HG03066 (cell line): ENCODE results near the gene CD79B.
"Not testable (repeated sequence)": the region's sequence is repeated elsewhere in the genome, so short reads cannot be mapped to it uniquely, and the experiment has no call there.

Source experiments
- ATAC-seq: cut with Tn5 transposase; IDR thresholded peaks from one replicate; pipeline ENCODE4 v1.9.1; 2021; ENCODE audit warnings: low read depth; ENCODE audit not compliant: unreplicated experiment

The CD79B gene

DNA sequence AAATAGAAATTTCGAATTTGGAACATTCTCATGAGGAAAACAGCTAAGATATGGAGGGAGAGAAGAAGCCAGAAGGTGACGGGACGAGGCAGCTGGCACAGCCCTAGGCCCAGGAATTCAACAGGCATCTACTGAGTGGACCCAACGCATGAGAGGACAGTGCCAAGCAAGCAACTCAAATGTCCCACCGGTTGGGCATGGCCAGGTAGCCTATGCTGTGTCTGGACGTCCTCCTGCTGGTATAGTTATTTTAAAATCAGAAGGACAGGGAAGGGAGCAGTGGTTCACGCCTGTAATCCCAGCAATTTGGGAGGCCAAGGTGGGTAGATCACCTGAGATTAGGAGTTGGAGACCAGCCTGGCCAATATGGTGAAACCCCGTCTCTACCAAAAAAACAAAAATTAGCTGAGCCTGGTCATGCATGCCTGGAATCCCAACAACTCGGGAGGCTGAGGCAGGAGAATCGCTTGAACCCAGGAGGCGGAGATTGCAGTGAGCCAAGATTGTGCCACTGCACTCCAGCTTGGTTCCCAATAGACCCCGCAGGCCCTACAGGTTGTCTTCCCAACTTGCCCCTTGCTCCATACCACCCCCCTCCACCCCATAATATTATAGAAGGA is 15.5 kb downstream of the CD79B start:
- no peak for ATAC-seq

DNA sequence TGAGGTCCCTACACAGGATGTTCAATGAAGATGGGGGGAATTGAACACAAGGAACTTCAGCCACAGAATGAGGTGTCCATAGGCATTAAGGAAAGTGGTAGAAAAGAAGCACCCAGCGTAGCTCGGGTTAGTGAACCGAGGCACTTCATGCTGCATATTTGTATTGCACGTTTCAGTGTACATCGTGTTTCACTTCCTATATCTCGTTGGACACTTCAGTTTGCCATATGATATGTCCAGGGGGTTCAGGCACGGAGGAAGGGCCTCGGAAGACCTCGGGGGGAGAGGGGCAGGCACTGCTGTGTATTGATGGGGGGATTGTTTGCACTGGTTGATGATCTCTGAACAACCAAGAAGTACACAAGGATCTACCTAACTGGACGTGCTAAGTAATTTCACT is 16.4 kb downstream of the CD79B start:
- not testable (repeated sequence) for ATAC-seq

DNA sequence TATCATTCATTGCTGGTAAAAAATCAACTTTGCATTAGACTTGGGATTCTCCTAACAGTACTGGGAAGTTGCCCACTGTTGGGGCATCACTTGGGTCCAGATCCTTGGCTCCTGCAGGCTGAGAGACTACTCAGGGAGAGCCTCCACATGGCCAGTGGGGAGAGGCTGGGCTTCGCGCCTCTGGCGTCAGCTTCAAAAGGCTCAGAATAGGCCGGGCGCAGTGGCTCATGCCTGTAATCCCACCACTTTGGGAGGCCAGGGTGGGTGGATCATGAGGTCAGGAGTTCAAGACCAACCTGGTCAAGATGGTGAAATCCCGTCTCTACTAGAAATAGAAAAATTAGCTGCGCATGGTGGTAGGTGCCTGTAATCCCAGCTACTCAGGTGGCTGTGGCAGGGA is 17.7 kb downstream of the CD79B start:
- no peak for ATAC-seq

DNA sequence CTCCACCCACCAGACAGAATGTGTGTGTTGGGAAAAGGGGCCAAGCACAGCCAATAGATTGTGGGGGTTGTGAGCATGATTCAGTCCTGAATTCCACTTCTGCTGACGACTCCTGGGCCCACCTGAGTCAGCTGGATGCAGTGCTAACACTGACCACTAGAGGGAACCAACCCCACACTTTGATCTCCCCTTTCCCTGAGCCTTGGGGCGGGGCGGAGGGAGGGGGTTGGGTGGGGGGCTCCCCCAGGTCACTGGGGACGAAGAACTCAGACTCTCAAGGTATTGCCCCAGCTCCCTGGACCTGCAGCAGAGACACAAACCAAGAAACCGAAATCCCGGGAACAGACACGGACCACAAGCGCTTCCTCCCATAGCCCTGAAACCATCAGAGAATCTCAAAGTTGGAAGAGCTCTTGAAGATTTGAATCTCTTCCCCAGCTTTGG is 20.5 kb downstream of the CD79B start:
- no peak for ATAC-seq

DNA sequence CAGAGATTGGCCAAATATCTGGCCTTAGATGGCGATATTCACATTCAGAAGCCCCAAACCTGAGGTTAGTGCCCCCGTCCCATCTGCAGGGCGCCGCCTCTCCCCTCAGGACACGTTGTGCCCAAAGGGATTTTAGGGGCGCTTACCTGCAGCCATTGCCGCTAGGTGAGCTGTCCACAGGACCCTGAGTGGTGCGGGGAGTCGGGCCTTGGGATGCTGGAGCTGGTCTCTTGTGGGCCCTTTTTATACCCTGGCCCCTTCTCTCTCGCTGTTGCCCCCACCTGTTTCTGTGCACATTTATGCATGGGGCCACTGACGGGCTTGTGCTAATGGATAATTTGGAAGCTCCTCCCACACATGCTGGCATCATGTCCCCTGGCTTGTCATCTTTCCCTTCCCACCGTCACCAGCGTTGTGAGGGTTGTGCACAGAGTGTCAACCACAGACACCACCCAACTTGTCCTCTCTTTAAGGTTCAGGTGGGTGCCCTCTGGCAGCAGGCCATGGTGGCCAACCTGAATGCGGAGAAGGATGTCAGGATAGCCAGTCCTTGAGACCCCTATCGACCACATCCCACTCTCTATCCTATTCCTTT is 21.0 kb downstream of the CD79B start, which contains the start of gene CSHL1:
Gene CSHL1 (minus strand): TSS at position 218 of the 595 bp plus-strand sequence. CDS start 62 bp downstream, at position 156.
- no peak for ATAC-seq

DNA sequence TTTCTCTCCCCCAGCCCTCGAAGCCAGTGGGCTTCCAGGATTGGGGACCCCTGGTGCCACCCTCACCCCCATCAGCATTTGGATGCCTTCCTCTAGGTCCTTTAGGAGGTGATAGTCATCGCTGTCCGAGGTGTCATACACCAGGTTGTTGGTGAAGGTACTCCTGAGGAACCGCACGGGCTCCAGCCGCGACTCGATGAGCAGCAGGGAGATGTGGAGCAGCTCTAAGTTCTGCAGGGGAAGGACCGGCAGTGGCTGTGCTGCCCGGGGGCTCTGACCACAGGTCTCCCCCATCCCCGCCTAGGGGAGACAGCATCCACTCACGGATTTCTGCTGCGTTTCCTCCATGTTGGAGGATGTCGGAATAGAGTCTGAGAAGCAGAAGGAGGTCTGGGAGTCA is 22.0 kb downstream of the CD79B start:
- ATAC-seq: no peak

DNA sequence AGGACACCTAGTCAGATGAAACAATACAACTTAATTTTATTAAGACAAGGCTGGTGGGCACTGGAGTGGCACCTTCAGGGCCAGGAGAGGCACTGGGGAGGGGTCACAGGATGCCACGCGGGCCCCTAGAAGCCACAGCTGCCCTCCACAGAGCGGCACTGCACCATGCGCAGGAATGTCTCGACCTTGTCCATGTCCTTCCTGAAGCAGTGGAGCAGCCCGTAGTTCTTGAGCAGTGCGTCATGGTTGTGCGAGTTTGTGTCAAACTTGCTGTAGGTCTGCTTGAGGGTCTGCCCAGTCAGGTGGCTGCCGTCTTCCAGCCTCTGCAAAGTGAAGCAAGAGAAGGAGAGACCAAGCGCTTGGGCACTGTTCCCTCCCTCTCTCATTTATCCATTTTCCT is 22.5 kb downstream of the CD79B start:
- not testable (repeated sequence) for ATAC-seq

DNA sequence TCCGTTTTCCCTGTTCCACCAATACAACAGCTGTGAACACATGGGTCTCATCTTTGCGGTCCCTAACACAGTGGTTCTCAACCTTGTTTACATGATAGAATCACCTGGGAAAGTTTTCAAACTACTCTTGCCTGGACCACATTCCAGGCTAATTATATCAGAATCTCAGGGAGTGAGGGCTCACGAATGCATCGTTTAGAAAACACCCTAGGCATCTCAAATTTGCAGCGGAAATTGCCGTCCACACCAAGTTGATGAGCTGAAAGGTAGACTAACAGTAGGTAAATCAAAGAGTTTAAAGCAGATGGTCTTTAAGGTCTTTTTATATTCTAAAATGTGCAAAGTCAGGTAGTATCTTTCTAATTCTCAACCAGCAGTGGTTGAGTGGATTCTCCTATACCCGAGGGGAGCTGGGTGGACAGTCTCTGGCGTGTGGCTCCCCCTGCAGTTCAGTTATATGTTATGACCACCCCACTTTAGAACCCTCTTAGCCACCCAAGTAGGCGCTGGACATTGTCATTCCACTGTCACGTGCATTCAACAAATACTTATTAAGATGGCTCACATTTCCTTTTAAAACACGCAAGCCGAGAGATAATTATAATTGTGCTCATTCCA is 24.9 kb downstream of the CD79B start:
- not testable (repeated sequence) for ATAC-seq

DNA sequence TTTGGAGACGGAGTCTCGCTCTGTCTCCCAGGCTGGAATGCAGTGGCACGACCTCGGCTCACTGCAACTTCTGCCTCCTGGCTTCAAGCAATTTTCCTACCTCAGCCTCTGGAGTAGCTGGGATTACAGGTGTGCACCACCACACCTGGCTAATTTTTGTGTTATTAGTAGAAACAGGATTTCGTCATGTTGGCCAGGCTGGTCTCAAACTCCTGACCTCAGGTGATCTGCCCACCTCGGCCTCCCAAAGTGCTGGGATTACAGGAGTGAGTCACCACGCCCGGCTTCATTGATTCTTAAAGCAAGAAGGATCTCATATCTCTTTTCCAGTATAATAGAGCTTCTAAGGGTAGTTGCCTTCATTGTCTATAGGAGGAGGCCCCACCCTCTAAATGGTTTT is 27.3 kb downstream of the CD79B start:
- ATAC-seq: not testable (repeated sequence)

DNA sequence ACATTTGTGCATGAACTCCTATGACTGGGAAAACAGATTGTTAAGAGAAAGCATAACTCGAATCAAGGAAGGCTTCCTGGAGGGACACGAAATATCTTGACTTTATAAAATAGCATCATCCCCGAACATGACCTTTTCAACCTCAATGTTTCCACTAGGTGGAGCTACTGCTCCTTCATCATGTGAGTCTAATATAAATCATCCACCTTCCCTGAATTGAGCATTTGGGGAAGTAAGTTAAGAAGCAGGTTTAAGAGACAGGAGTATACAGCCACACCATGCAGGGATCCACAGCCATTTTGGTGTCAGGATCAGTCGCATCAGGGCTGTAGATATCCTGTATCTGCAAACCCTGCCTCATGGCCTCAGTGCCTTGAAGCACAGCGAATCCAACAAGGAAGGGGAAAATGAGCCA is 28.3 kb downstream of the CD79B start:
- ATAC-seq: not testable (repeated sequence)

DNA sequence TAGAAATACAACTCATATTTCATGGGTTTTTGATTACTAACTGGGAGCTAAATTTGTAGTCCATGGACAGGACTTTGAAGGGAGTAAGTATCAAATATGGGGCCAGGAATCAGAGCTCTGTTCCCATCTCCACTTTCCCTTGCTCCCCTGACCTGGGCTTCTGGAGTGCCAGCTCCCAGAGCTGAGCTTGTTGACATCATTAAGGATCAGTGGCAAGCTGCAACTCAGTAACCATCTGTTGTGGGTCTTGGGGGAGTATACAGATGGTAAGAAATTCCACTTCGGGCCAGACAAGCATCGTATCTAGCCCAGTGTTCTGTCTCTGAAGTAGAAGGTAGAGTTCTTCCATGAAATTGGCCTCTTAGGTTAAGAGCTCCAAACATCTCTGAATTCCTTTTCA is 30.2 kb downstream of the CD79B start:
- not testable (repeated sequence) for ATAC-seq

DNA sequence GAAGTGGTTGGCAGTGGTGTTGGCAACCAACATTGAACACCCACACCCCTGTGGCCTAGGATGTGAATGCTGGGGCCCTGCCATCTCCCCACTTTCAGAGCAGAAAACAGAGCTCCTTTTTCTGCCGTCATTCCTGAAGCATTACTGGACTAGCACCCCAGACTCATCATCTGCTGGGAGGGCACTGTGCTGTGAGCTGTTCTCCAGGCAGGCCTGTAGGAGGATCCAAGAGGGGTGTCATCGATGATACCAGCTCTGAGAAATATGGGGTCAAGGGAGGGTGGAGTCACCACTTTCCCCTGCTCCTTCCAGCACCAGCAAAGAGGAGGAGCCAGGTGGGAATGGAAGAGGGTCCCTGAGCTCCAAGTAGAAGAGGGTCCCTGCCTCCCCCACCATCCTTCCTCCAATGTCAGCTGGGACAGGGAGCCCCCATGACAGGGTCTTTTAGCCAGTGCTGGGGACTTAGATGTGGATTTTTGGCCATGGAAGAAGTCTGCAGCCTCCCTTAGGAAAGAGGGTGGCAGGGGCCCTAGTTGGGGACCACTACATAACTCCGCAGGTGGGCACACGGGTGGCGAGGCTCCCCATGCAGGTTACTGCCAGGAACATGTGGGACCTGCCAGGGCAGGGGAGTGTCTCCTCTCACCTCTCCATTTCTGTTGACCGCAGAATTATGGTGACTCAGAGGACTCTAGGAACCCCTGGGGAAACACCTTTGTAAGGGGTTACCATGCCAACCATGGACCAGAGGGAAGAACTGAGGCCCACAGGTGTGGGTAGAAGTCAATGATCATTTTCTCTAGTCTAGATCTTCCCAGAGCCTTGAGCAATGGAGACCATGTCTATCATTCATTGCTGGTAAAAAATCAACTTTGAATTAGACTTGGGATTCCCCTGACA is 33.0 kb downstream of the CD79B start:
- not testable (repeated sequence) for ATAC-seq

DNA sequence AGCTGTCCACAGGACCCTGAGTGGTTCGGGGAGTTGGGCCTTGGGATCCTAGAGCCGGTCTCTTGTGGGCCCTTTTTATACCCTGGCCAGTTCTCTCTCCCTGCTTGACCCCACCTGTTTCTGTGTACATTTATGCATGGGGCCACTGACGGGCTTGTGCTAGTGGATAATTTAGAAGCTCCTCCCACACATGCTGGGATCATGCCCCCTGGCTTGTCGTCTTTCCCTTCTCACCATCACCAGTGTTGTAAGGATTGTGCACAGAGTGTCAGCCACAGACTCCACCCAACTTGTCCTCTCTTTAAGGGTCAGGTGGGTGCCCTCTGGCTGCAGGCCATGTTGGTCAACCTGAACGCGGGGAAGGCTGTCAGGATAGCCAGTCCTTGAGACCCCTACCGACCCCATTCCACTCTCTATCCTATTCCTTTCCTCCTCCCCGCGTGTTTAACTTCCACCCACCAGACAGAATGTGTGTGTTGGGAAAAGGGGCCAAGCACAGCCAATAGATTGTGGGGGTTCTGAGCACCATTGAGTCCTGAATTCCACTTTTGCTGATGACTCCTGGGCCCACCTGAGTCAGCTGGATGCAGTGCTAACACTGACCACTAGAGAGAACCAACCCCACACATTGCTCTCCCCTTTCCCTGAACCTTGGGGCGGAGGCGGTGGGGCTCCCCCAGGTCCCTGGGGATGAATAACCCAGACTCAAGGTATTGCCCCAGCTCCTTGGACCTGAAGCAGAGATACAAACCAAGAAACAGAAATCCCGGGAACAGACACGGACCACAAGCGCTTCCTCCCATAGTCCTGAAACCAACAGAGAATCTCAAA is 35.4 kb downstream of the CD79B start, which contains the start of gene CSH1:
Gene CSH1 (minus strand): TSS at position 51 of the 831 bp plus-strand sequence. CDS start 63 bp downstream, outside the sequence.
- not testable (repeated sequence) for ATAC-seq

DNA sequence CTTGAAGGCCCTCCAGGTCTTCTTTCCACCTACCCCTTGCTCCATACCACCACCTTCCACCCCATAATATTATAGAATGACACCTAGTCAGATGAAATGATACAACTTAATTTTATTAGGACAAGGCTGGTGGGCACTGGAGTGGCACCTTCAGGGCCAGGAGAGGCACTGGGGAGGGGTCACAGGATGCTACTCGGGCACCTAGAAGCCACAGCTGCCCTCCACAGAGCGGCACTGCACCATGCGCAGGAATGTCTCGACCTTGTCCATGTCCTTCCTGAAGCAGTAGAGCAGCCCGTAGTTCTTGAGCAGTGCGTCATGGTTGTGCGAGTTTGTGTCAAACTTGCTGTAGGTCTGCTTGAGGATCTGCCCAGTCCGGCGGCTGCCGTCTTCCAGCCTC is 37.3 kb downstream of the CD79B start:
- not testable (repeated sequence) for ATAC-seq

DNA sequence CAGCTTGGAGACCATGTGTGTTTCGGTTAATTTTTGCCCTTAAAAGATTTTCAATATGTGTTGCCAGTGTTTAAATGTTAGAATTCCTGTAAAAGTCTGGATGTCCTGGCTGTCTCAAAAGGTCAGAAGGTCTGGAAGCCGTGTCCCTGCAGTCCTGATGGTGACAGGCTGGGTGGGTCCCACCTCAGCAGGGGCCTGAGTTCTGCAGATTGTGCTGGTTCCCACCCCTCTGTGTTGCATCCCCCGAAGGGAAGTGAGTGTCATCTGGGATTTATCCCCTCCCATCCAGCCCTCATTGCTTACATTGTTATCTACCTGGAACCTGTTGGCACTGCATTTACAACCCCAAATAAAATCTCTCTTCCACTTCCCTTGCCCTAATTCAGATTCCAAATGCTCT is 38.1 kb downstream of the CD79B start:
- not testable (repeated sequence) for ATAC-seq

DNA sequence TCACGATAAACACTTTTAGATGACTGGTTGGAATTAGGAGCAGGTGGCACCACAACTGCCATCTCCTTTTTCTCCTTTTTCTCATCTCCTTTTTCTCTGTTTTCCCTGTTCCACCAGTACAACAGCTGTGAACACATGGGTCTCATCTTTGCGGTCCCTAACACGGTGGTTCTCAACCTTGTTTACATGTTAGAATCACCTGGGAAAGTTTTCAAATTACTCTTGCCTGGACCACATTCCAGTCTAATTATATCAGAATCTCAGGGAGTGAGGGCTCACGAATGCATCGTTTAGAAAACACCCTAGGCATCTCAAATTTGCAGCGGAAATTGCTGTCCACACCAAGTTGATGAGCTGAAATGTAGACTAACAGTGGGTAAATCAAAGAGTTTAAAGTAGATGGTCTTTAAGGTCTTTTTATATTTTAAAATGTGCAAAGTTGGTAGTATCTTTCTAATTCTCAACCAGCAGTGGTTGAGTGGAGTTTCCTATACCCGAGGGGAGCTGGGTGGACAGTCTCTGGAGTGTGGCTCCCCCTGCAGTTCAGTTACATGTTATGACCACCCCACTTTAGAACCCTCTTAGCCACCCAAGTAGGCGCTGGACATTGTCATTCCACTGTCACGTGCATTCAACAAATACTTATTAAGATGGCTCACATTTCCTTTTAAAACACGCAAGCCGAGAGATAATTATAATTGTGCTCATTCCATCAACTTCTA is 39.7 kb downstream of the CD79B start:
- not testable (repeated sequence) for ATAC-seq

DNA sequence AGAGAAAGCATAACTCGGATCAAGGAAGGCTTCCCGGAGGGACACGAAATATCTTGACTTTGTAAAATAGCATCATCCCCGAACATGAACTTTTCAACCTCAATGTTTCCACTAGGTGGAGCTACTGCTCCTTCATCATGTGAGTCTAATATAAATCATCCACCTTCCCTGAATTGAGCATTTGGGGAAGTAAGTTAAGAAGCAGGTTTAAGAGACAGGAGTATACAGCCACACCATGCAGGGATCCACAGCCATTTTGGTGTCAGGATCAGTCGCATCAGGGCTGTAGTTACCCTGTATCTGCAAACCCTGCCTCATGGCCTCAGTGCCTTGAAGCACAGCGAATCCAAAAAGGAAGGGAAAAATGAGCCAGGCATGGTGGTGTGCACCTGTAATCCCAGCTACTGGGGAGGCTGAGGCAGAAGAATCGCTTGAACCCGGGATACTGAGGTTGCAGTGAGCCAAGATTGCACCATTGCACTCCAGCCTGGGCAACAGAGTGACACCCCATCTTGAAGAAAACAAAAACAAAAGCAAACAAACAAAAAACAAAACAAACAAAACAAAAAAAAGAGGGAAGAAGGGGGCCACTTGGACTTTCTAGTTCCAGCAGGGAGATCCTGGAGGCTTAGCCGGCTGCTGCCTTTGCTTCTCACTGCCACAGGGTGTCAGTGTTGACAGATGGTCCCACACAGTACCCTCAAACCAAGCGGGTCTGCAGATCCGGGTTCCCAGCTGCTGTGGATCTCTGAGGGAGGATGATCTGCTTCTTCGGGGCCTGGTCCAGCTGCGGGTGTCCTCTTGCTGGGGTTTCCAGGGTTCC is 42.9 kb downstream of the CD79B start:
- not testable (repeated sequence) for ATAC-seq

DNA sequence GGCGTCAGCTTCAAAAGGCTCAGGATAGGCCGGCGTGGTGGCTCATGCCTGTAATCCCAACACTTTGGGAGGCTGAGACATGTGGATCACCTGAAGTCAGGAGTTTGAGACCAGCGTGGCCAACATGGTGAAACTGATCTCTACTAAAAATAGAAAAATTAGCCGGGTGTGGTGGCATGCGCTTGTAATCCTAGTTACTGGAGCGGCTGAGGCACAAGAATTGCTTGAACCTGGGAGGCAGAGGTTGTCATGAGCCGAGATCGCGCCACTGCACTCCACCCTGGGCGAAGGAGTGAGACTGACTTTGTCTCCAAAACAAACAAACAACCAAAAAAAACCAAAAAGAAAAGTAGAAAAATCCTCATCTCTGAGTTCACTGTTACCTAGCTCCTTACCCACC is 47.0 kb downstream of the CD79B start:
- ATAC-seq: not testable (repeated sequence)
